ENCODE data around the gene IER2.
A peak's percentile ranks its signal among the peaks of the same experiment; 100 is the strongest.
"Not testable (repeated sequence)": the region's sequence is repeated elsewhere in the genome, so short reads cannot be mapped to it uniquely, and the experiment has no call there.

The IER2 gene

DNA sequence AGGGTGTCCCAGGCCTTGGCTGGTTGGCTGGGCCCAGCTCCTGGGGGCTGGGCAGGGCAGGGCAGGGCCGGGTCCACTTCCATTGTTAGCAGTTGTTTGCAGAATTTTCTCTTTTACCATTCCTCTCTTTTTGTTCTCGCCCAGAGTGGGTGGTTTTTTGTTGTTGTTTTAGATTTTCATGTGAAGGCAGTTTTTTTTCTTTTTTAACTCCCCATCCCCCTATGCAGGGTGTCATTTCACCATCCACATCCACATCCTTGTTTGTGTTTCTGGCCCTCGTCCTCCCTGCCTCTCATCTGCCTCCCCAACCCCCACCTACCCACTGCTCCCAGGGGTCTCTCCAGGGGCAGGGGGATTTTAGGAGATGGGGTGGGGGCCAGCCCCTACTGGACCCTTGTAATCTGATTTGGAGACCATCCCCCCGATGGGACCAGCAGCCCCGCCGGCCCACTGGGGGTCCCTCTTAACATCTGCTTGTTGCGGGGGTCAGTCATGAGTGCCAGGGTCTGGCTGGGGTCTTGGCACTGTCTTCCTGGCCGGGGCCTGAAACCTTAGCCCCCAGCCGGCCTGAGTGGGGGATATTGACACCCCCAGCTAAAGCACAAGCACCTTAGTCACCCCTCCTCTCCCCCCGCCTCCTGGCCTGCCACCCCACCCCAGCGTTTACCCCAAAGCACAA, 10.4 kb upstream of the IER2 start:
- no peak for DNase-seq (ENCODE audit: low spot score)

GRCh38 chr19:13146763-13147563, 3.2 kb upstream of the IER2 start:
- no peak for DNase-seq (ENCODE audit: low spot score)

DNA sequence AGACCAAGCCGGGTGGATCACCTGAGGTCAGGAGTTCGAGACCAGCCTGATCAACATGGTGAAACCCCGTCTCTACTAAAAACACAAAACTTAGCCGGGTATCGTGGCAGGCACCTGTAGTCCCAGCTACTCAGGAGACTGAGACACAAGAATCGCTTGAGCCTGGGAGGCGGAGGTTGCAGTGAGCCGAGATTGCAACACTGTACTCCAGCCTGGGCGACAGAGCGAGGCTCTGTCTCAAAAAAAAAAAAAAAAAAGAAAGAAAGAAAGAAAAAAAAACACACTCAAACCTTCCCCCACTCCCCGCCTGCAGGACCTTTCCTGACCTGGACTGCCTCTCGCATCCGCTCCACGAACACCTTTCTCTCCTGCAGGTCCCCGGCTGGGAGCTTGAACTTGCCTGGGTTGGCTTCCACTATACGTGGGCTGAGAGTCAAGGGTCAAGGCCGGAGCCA, 1.0 kb upstream of the IER2 start:
- DNase-seq (ENCODE audit: low spot score) = not testable (repeated sequence)

GRCh38 chr19:13149628-13150186, 504 bp upstream of the IER2 start:
- peak; percentile 50 for DNase-seq (ENCODE audit: low spot score)

GRCh38 chr19:13150931-13151604, 857 bp downstream of the IER2 start:
- no peak for DNase-seq (ENCODE audit: low spot score)

- peak; percentile 95 for DNase-seq (ENCODE audit: low spot score)
These were observed 1.6 kb downstream of the IER2 start for GRCh38 chr19:13151605-13152355.

DNA sequence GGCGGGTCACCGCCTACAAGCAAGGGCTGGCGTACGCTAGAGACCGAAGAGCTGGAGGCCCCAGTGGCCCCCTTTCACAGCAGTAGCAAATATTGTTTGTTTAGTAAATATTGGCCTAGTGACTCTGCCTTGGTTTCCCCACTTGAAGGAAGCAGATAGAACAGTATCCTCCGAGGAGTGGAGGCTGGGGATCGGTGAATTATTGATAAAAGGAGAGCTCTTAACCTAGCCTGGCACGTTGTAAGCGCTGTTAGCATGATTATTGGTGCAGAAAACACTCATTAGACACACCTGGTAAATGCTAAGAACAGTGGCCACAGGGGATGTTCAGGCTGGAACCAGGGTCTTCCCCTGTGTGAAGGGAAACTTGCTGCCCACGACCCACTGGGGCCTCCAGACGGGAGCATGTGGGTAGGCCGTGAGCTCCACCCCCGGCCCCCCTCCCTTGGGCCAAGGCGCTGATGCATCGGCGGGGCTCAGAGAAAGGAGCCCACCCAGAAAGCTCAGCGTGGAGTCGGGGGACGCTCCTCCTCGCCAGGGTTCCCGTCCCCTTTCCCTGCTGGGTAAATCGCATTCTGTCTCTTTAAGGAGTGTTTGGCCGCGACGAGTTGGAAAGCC, 2.3 kb downstream of the IER2 start:
- DNase-seq (ENCODE audit: low spot score) = no peak

- peak; percentile 92 for DNase-seq (ENCODE audit: low spot score)
These were observed 2.9 kb downstream of the IER2 start for GRCh38 chr19:13152974-13153568.

DNA sequence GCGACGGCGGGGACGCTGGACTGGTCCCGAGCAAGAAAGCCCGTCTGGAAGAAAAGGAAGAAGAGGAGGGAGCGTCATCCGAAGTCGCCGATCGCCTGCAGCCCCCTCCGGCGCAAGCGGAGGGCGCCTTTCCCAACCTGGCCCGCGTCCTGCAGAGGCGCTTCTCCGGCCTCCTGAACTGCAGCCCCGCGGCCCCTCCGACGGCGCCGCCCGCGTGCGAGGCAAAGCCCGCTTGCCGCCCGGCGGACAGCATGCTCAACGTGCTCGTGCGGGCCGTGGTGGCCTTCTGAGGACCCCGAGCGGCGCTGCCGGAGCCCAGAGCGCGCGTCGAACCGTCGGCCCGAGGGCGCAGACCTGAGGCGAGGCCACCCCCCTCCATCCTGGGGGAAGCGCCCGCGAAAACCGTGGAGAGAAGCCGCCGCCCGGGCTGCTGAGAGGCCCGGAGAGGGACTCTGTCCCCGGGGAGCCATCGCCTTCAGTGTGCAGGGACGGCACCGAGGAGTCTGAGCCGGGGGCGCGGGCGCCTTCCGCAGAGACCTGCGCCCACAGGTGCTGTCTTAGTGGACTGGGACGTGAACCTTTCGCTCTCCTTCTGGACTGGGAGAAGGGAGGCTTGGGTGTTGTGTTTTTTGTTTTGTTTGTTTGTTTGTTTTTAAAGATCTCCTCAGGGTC, 3.5 kb downstream of the IER2 start:
- no peak for DNase-seq (ENCODE audit: low spot score)

GRCh38 chr19:13154241-13154778, 4.1 kb downstream of the IER2 start:
- no peak for DNase-seq (ENCODE audit: low spot score)

DNA sequence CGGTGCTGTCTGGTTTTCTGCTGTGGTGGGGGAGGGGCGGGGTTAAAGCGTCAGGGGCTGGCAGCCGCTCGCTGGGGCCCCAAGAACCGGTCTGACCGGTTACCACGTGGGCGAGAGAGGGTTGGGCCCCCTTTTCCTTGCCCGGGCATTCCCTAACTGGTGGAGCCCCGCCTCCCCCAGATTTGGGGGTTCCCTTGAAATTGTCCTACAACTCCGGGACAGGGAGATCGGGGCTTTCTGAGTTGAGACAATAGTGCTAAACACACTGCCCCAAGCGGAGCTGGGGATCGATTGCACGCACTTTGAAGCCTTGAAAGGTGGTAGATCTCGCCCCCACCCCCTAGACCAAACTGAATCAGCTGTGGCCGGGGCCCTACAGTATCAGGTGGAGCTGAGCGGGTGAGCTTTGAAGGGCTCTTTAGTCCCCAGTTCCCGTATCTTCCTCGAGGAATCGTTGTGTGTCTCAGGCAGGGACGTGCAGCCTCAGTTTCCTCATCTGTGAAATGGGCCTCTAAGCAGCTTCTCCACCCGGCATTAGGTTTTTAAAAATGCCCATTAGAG, 4.8 kb downstream of the IER2 start:
- DNase-seq (ENCODE audit: low spot score) = no peak

- DNase-seq (ENCODE audit: low spot score) = peak; percentile 83
These were observed 5.5 kb downstream of the IER2 start for GRCh38 chr19:13155472-13156359.

GRCh38 chr19:13159713-13160112, 9.5 kb downstream of the IER2 start:
- DNase-seq (ENCODE audit: low spot score) = no peak

- DNase-seq (ENCODE audit: low spot score) = no peak
These were observed 10.3 kb downstream of the IER2 start for GRCh38 chr19:13160557-13160956.

- DNase-seq (ENCODE audit: low spot score) = peak; percentile 98
These were observed 12.8 kb downstream of the IER2 start for GRCh38 chr19:13162724-13163608.

- peak; percentile 95 for DNase-seq (ENCODE audit: low spot score)
These were observed 13.6 kb downstream of the IER2 start for GRCh38 chr19:13163609-13164342.

All from kidney capillary endothelial cell (primary cell).